ENCODE results near the gene INSYN2A. TPM values are rescaled to one million over a fixed set of nuclear protein-coding genes. Genes with fewer than 3 reads are reported as not detected.

The INSYN2A gene
- total and polyA plus RNA-seq, 2 donors (not counting 3 experiments of a cell fraction or from before 2014, with no cell fraction given): 0.04 to 0.07 TPM

- H3K4me1 ChIP-seq (ENCODE audit: control insufficient read depth, extremely low read depth, insufficient read depth, low read length): peaks cover 4% of the 10 kb centered on the region
- peaks cover 4% of the 10 kb centered on the region for H4K20me1 ChIP-seq (replicated peaks; ENCODE audit: control insufficient read depth, extremely low read depth, insufficient read depth, low read length)
- H3K9me1 ChIP-seq (replicated peaks; ENCODE audit: control insufficient read depth, extremely low read depth, insufficient read depth, low read length): no peaks in the 10 kb centered on the region
- H2AFZ ChIP-seq (ENCODE audit: low read depth, low read length): no peak overlapping the region
- H3K27ac ChIP-seq (ENCODE audit: insufficient read depth, low read depth, low read length): no peak overlapping the region
- H3K4me3 ChIP-seq (replicated peaks in 1 of 3; ENCODE audit: insufficient read depth in 1 of 3, low read depth in 1 of 3, low read length in 3 of 3): no peak overlapping the region
- CTCF ChIA-PET: no interaction called here
- H3K36me3 ChIP-seq (ENCODE audit: control insufficient read depth in 2 of 2, extremely low read depth in 1 of 2, insufficient read depth in 2 of 2, low read length in 2 of 2): no peaks in the 10 kb centered on the region
- POLR2A ChIA-PET: no interaction called here
- intact Hi-C loops (cut with micrococcal nuclease): loop anchor here (5.0 kb wide), 1 partner anchor 159 kb away; no protein-coding TSS in a partner anchor
- FAIRE-seq (no peak), DNase-seq (ENCODE audit: low read depth, low spot score) (no peak)
- H3K9me3 ChIP-seq (replicated peaks; ENCODE audit: control insufficient read depth, insufficient read depth, low read length): no peaks in the 10 kb centered on the region
- TF ChIP-seq FOS (IDR thresholded peaks at IDR 0.05; ENCODE audit: borderline replicate concordance, insufficient read depth, low read length): no peak
- TF ChIP-seq EZH2 (IDR thresholded peaks at IDR 0.05; ENCODE audit: borderline replicate concordance, low read depth, low read length, severe bottlenecking): no peak
- no peak for TF ChIP-seq MYC (IDR thresholded peaks at IDR 0.05; ENCODE audit: low read depth, low read length)
- TF ChIP-seq JUN (IDR thresholded peaks at IDR 0.05; ENCODE audit: borderline replicate concordance, insufficient read depth, insufficient read length, low read depth): no peak
- no peak for TF ChIP-seq POLR2AphosphoS5 (IDR thresholded peaks at IDR 0.05; ENCODE audit: insufficient read depth, low read depth, low read length)
- TF ChIP-seq, protein P1, sequence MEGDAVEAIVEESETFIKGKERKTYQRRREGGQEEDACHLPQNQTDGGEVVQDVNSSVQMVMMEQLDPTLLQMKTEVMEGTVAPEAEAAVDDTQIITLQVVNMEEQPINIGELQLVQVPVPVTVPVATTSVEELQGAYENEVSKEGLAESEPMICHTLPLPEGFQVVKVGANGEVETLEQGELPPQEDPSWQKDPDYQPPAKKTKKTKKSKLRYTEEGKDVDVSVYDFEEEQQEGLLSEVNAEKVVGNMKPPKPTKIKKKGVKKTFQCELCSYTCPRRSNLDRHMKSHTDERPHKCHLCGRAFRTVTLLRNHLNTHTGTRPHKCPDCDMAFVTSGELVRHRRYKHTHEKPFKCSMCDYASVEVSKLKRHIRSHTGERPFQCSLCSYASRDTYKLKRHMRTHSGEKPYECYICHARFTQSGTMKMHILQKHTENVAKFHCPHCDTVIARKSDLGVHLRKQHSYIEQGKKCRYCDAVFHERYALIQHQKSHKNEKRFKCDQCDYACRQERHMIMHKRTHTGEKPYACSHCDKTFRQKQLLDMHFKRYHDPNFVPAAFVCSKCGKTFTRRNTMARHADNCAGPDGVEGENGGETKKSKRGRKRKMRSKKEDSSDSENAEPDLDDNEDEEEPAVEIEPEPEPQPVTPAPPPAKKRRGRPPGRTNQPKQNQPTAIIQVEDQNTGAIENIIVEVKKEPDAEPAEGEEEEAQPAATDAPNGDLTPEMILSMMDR (IDR thresholded peaks at IDR 0.05; ENCODE audit: extremely low read depth in 1 of 2, insufficient read depth in 1 of 2, low read depth in 1 of 2, low read length in 2 of 2): peak in 1 of 2 donors; percentile 13
- no peak for TF ChIP-seq POLR2A (IDR thresholded peaks at IDR 0.05; ENCODE audit: low read depth, low read length)
- TF ChIP-seq, protein P2, sequence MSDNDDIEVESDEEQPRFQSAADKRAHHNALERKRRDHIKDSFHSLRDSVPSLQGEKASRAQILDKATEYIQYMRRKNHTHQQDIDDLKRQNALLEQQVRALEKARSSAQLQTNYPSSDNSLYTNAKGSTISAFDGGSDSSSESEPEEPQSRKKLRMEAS (IDR thresholded peaks at IDR 0.05; ENCODE audit: insufficient read depth, insufficient read length): no peak
- H3K27me3 ChIP-seq (ENCODE audit: control insufficient read depth in 2 of 2, insufficient read depth in 2 of 2, low read length in 2 of 2): peaks cover 5 to 19% of the 10 kb centered on the region in 2 experiments
- no TSS peak for BruUV-seq (replicated peaks)
- H3K4me2 ChIP-seq (ENCODE audit: insufficient read depth, low read length): no peak overlapping the region
- no peak overlapping the region for H3K9ac ChIP-seq (replicated peaks; ENCODE audit: extremely low read depth, insufficient read depth, low read length)
- H3K79me2 ChIP-seq (ENCODE audit: control insufficient read depth, insufficient read depth, low read length): no peaks in the 10 kb centered on the region
- dilution Hi-C loops (cut with MboI; ENCODE audit: extremely low pct_ligation_motif_present, low sequenced_read_pairs): no loop called here
Measured at GRCh38 chr10:127198307-127198706, 1.9 kb upstream of the INSYN2A start.
